Activated CD4-positive, alpha-beta T cell treated with anti-CD3 and anti-CD28 coated beads, Interleukin-2, amount 10 ng/mL, durations not matched to agents 24 days and 14 days (primary cell): ENCODE data around the gene CDR2. TPM values are rescaled to one million over a fixed set of nuclear protein-coding genes. Genes with fewer than 3 reads are reported as not detected.
A peak's percentile ranks its signal among the peaks of the same experiment; 100 is the strongest.

Source experiments
- DNase-seq: peaks from one replicate; pipeline ENCODE4 v3.0.0; 2022
- H3K27ac Mint-ChIP-seq: one replicate; pipeline ENCODE4 v1.8.0; 2022; ENCODE audit warnings: mild to moderate bottlenecking, mixed read lengths
- H3K27me3 Mint-ChIP-seq: one replicate; pipeline ENCODE4 v1.8.0; 2022; ENCODE audit warnings: mixed read lengths
- H3K36me3 Mint-ChIP-seq: one replicate; pipeline ENCODE4 v1.8.0; 2022; ENCODE audit warnings: low read depth, mild to moderate bottlenecking, mixed read lengths
- H3K4me1 Mint-ChIP-seq: one replicate; pipeline ENCODE4 v1.8.0; 2021; ENCODE audit warnings: mixed read lengths
- H3K4me3 Mint-ChIP-seq: one replicate; pipeline ENCODE4 v1.8.0; 2022; ENCODE audit warnings: mild to moderate bottlenecking, moderate library complexity, mixed read lengths
- H3K9me3 Mint-ChIP-seq: one replicate; pipeline ENCODE4 v1.8.0; 2021; ENCODE audit warnings: mixed read lengths
- intact Hi-C: fragments of 100-400 bp; cut with micrococcal nuclease; formaldehyde crosslinking; loops from one replicate; pipeline ENCODE4 v1.15.1; 2023
- total RNA-seq: library from RNA; stranded (reverse); gene quantifications from 2 replicates; pipeline ENCODE4 v1.2.3, GENCODE V29; 2022

Gene CDR2
- total RNA-seq, 1 donor from 2014 or later: 38.2 TPM

DNA sequence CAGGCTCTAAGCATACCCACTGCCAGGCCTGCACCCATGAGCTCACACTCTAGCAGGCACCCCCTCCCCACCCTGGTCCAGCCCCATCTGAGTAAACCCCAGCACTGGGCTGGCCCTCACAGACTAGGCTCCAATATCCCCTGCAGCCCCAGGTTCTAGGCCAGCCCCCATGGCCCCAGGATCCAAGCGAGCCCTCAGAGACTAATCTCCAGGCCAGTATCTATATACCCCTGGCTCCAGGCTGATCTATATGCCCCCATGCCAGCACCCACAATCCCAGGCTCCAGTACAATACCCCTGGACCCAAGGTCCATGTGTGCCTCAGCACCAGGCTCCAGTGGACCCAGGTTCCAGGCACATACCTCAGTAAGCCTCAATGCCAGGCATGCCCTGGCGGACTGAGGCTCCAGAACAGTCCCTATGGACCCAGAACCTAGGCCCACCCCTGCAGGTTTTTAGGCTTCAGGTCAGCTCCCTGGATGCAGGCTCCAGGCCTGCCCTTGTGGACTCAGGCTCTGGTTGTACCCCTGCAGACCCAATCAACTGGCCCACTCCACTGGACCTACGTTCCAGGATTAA is 38.7 kb downstream of the CDR2 start:
- H3K36me3 Mint-ChIP-seq: peaks cover 87% of the 10 kb centered on the region
- H3K4me1 Mint-ChIP-seq: peaks cover 9% of the 10 kb centered on the region
- no peak overlapping the region for H3K27ac Mint-ChIP-seq
- no peak overlapping the region for H3K4me3 Mint-ChIP-seq
- no peak for DNase-seq
- H3K9me3 Mint-ChIP-seq: peaks cover 29% of the 10 kb centered on the region
- H3K27me3 Mint-ChIP-seq: no peaks in the 10 kb centered on the region
- intact Hi-C loops: loop anchor here (5.0 kb wide), 1 partner anchor 37 kb away; the partner anchor contains the start of gene CDR2

DNA sequence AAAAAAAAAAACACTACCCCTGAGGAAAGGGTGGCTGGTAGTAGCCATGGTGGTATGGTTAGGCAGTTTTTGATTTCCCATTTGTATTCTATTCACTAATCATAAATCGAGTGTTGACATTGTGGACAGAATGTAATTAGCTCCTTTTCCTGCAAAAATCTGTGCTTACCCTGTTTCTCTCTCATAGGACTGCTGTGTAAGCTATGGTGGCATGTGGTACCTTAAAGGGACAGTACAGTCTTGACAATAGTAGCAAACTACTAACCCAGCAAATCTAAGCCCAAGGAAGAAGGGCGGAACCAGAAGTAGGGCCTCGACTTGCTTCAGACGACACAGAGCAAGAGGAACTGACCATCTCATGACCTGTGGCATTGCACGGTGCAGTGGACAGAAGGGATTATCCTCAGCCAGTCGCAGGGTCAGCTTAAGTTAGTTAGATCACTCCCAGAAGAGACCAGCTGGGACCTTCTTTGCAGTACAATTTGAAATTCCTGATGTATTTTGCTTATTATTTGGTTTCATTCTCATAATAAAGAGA is 40.9 kb downstream of the CDR2 start:
- DNase-seq: no peak
- Mint-ChIP-seq H3K4me1 (peaks cover 13% of the 10 kb centered on the region), H3K9me3 (peaks cover 18% of the 10 kb centered on the region), H3K4me3 (no peak overlapping the region), H3K27me3 (no peaks in the 10 kb centered on the region), H3K27ac (no peak overlapping the region), H3K36me3 (peaks cover 86% of the 10 kb centered on the region)
- intact Hi-C loops: no loop called here

DNA sequence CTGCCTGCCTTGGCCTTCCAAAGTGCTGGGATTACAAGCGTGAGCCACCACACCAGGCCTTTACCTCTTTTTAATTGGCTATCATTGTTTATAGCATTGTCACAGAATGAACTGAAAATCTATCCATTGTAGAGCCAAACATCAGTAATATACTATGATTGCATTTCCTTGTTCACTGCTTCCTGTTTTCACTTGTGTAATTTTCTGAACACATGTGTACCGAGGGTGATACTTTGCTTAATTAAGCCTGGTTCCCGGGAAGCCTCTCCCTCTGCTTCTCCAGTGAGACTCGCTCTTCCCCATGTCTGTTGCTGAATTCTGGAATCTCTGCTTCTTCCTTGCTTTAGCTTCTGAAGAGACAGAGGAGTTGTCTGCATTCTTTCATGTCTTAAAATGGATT is 44.1 kb downstream of the CDR2 start:
- Mint-ChIP-seq H3K36me3 (peaks cover 74% of the 10 kb centered on the region), H3K4me1 (peaks cover 4% of the 10 kb centered on the region), H3K27me3 (no peaks in the 10 kb centered on the region), H3K4me3 (no peak overlapping the region), H3K9me3 (no peaks in the 10 kb centered on the region), H3K27ac (peak overlapping the region; percentile 9)
- intact Hi-C loops: no loop called here
- no peak for DNase-seq

DNA sequence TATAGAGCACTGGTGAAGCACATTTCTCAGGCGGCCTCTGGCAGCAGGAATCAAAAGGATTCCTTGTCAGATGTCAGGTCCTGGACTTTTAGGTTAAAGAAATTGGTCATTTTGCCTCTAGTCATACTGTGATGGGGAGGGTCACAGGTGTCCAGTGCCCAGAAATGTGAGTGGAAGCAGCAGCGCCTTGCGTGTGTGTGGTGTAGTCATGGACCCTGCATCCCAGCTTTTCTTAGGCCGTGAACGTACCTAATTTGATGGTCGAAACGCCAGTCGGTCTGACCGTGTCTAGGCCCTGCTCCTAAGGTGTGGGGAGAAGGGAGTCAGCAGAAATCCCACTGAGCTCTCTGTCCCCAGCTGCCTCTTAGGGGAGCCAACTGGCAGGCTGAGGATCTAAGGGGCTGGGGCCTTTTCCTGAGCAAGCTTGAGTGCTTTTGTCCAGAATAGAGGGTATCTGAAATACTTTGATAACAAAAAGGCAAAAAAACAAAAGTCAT is 45.2 kb downstream of the CDR2 start:
- intact Hi-C loops: no loop called here
- H3K4me3 Mint-ChIP-seq: no peak overlapping the region
- DNase-seq: no peak
- no peaks in the 10 kb centered on the region for H3K27me3 Mint-ChIP-seq
- peaks cover 4% of the 10 kb centered on the region for H3K4me1 Mint-ChIP-seq
- no peaks in the 10 kb centered on the region for H3K9me3 Mint-ChIP-seq
- H3K27ac Mint-ChIP-seq: peak overlapping the region; percentile 8
- H3K36me3 Mint-ChIP-seq: peaks cover 70% of the 10 kb centered on the region

GRCh38 chr16:22328081-22328725 is 46.2 kb downstream of the CDR2 start:
- peaks cover 4% of the 10 kb centered on the region for H3K4me1 Mint-ChIP-seq
- H3K4me3 Mint-ChIP-seq: no peak overlapping the region
- H3K9me3 Mint-ChIP-seq: no peaks in the 10 kb centered on the region
- H3K27ac Mint-ChIP-seq: no peak overlapping the region
- DNase-seq: no peak
- peaks cover 67% of the 10 kb centered on the region for H3K36me3 Mint-ChIP-seq
- no peaks in the 10 kb centered on the region for H3K27me3 Mint-ChIP-seq
- intact Hi-C loops: no loop called here

DNA sequence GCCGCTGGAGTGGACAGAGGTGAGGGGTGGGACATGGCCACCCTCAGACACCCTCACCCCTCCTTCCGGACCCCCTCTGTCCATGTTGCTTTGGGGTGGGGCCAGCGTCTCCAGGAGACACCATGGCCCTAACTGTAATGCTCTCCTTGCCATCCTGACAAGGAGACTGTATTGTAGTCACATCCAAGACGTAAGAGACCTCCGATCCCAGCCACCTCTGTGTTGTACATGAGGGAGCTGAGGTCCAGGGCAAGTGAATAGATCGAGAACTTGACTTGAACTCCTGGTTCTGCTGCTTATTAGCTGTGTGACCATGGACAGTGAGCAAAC is 47.0 kb downstream of the CDR2 start:
- H3K36me3 Mint-ChIP-seq: peaks cover 65% of the 10 kb centered on the region
- DNase-seq: no peak
- no peak overlapping the region for H3K27ac Mint-ChIP-seq
- no peaks in the 10 kb centered on the region for H3K27me3 Mint-ChIP-seq
- intact Hi-C loops: no loop called here
- H3K4me3 Mint-ChIP-seq: no peak overlapping the region
- no peaks in the 10 kb centered on the region for H3K9me3 Mint-ChIP-seq
- H3K4me1 Mint-ChIP-seq: peaks cover 4% of the 10 kb centered on the region

GRCh38 chr16:22326771-22327445 is 47.5 kb downstream of the CDR2 start:
- no peak overlapping the region for H3K27ac Mint-ChIP-seq

GRCh38 chr16:22326369-22326652 is 48.1 kb downstream of the CDR2 start:
- intact Hi-C loops: no loop called here
- Mint-ChIP-seq H3K4me1 (peaks cover 4% of the 10 kb centered on the region), H3K27me3 (no peaks in the 10 kb centered on the region), H3K36me3 (peaks cover 61% of the 10 kb centered on the region), H3K27ac (no peak overlapping the region), H3K9me3 (no peaks in the 10 kb centered on the region), H3K4me3 (no peak overlapping the region)
- DNase-seq: no peak

More at GRCh38 chr16:22326771-22327445, 47.5 kb downstream of the CDR2 start:
- intact Hi-C loops: no loop called here
- peaks cover 64% of the 10 kb centered on the region for H3K36me3 Mint-ChIP-seq
- no peak for DNase-seq
- no peak overlapping the region for H3K4me3 Mint-ChIP-seq
- H3K4me1 Mint-ChIP-seq: peaks cover 4% of the 10 kb centered on the region
- no peaks in the 10 kb centered on the region for H3K9me3 Mint-ChIP-seq
- H3K27me3 Mint-ChIP-seq: no peaks in the 10 kb centered on the region

- intact Hi-C loops: no loop called here
- no peak overlapping the region for H3K27ac Mint-ChIP-seq
- H3K27me3 Mint-ChIP-seq: no peaks in the 10 kb centered on the region
- DNase-seq: no peak
- H3K4me3 Mint-ChIP-seq: no peak overlapping the region
- peaks cover 64% of the 10 kb centered on the region for H3K36me3 Mint-ChIP-seq
- H3K4me1 Mint-ChIP-seq: peaks cover 8% of the 10 kb centered on the region
- H3K9me3 Mint-ChIP-seq: no peaks in the 10 kb centered on the region
Observed at GRCh38 chr16:22325598-22326368, 48.6 kb downstream of the CDR2 start.

DNA sequence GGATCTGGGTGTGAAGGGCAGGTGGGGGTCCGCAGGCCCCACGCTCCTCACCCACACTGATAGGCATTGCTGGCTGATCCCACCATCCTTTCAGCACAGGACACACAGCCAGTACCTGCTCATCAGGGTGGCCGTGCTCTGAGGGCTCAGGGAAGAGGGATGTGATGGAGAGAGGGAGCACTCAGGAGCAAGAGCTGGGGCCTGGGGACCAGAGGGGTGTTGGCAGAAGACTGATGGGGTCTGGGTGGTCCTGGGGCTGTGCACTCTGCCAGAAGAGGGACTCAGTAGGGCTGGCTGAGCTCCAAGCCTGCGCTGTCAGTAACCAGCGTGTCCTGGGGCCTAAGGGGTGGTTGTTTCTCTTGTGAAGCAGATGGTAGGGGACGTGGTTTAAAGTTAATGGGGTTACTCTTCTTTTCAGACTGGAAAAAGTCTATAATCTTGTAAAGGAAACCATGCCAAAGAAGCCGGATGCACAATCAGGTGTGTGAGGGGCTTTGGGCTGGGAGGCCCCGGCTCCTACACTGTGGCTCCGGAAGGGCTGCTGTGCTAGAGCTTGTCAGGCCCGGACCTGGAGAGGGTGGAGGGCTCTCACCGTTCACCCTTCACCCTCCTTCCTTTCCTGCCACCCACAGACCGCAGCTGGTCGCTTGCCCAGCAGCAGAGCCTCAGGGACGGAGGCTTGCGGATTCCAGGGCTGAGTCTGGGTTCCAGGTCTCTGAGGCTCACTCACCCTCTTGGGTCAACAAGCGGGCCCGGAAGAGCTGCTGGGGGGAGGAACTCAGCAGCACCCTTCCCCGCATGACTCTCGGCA is 49.4 kb downstream of the CDR2 start:
- Mint-ChIP-seq H3K27me3 (no peaks in the 10 kb centered on the region), H3K36me3 (peaks cover 61% of the 10 kb centered on the region), H3K4me3 (no peak overlapping the region), H3K4me1 (peaks cover 5% of the 10 kb centered on the region), H3K9me3 (no peaks in the 10 kb centered on the region), H3K27ac (no peak overlapping the region)
- no peak for DNase-seq
- intact Hi-C loops: no loop called here

GRCh38 chr16:22323959-22324786 is 50.2 kb downstream of the CDR2 start:
- peaks cover 5% of the 10 kb centered on the region for H3K4me1 Mint-ChIP-seq
- DNase-seq: no peak
- H3K9me3 Mint-ChIP-seq: no peaks in the 10 kb centered on the region
- intact Hi-C loops: no loop called here
- H3K36me3 Mint-ChIP-seq: peaks cover 58% of the 10 kb centered on the region
- no peak overlapping the region for H3K4me3 Mint-ChIP-seq
- no peaks in the 10 kb centered on the region for H3K27me3 Mint-ChIP-seq
- H3K27ac Mint-ChIP-seq: no peak overlapping the region

DNA sequence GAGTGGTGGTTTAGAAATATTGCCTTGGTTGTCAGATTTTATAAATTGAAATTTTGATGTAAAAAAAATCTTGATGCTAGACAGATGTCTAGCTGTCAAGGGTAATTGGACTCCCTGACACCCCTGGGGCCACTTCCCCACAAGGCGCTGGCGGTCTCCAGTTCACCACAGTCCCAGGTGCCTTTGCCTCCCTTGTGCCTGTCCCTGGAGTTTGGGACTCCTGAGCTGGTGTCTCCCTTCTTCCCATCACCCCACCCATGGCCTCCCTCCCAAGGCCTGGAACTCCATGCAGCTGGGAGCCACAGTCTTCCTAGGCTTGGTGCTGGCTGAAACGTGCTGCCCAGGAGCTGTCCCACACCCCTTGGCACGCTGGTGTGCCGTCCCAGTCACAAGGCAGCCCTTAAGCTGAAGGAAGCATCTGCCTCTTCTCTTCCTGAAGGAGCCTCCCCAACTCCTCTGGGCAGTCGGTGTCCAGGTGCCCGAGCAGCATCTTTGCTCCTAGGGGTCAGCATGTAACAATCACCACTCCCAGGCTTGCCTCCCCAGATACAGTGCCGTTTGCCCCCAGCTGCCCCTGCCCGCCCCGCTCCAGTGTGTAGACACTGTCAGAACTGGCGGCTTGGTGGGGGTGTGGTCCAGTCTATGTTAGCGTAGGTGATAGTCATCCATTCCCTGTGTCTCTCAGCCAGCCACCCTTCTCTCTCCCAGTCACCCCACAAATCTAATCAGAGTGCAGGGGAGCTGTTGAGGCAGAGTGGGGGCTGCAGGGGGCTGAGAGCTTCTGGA is 51.1 kb downstream of the CDR2 start:
- no peaks in the 10 kb centered on the region for H3K9me3 Mint-ChIP-seq
- peaks cover 5% of the 10 kb centered on the region for H3K4me1 Mint-ChIP-seq
- no peak for DNase-seq
- no peak overlapping the region for H3K27ac Mint-ChIP-seq
- peaks cover 57% of the 10 kb centered on the region for H3K36me3 Mint-ChIP-seq
- no peaks in the 10 kb centered on the region for H3K27me3 Mint-ChIP-seq
- H3K4me3 Mint-ChIP-seq: no peak overlapping the region
- intact Hi-C loops: no loop called here
